ENCODE measurements around the gene B9D1. TPM values are rescaled to one million over a fixed set of nuclear protein-coding genes. Genes with fewer than 3 reads are reported as not detected.

B9D1 gene
- total and polyA plus RNA-seq, 9 of the 15 experiments (the other 6 are each of a cell fraction or from before 2014, with no cell fraction given): 8.9 to 28.0 (median 17.9) TPM

- WGBS (ENCODE audit: insufficient coverage, low coverage, missing lambda C conversion rate): 40% methylated on average over 7 of the region's 7 CpGs
These were observed 8.0 kb upstream of the B9D1 start for GRCh38 chr17:19370493-19370960.

GRCh38 chr17:19369846-19370492 is 7.4 kb upstream of the B9D1 start:
- Histone ChIP-seq H3K36me3 (ENCODE audit: control insufficient read depth, insufficient read depth, low read length) (no peaks in the 10 kb centered on the region), H3K27ac (ENCODE audit: extremely low read depth, low read depth, low read length) (no peak overlapping the region), H4K20me1 (replicated peaks; ENCODE audit: control insufficient read depth, insufficient read depth, low read length) (no peaks in the 10 kb centered on the region), H3K9me3 (replicated peaks; ENCODE audit: control insufficient read depth, insufficient read depth, low read depth, low read length) (no peaks in the 10 kb centered on the region), H3K4me1 (replicated peaks in 1 of 2; ENCODE audit: control insufficient read depth in 2 of 2, insufficient read depth in 2 of 2, low read length in 2 of 2) (peaks cover 0 to 9% of the 10 kb centered on the region in 2 experiments; a peak in 3 of 5 replicates), H3K9ac (ENCODE audit: insufficient read depth in 1 of 2, low read depth in 2 of 2, low read length in 2 of 2) (peak overlapping the region in 1 of 2 experiments; percentile 68; a peak in 2 of 4 replicates), H3K79me2 (ENCODE audit: control insufficient read depth, insufficient read depth, low read length) (no peaks in the 10 kb centered on the region), H3K9me1 (ENCODE audit: control insufficient read depth, insufficient read depth, low read length) (no peaks in the 10 kb centered on the region), H3K4me2 (ENCODE audit: insufficient read depth, low read length) (no peak overlapping the region), H3K27me3 (ENCODE audit: control insufficient read depth in 2 of 2, insufficient read depth in 2 of 2, low read length in 2 of 2) (no peaks in the 10 kb centered on the region), H2AFZ (ENCODE audit: low read depth, low read length) (no peak overlapping the region), H3K4me3 (no peak overlapping the region)
- ChIA-PET POLR2A (interaction anchor here (0.6 to 1.0 kb wide), 2 partner anchors 24 to 60 kb away, joined by 3 to 6 read pairs; no protein-coding TSS in a partner anchor), CTCF (ENCODE audit: low intra/inter-chr PET ratio) (no interaction called here)
- ATAC-seq (no peak), FAIRE-seq (no peak), DNase-seq (ENCODE audit: extremely low read depth in 1 of 4, low spot score in 3 of 4) (no peak)
- intact Hi-C loops (cut with micrococcal nuclease): no loop called here
- BruUV-seq (replicated peaks): no TSS peak
- no peak for TF ChIP-seq EHMT2 (IDR thresholded peaks at IDR 0.05)
- no peak for TF ChIP-seq CBX8 (IDR thresholded peaks at IDR 0.05; ENCODE audit: borderline replicate concordance, extremely low read depth, low read depth, low read length, poor library complexity, severe bottlenecking)
- TF ChIP-seq U2AF1 (optimal IDR thresholded peaks at IDR 0.05; ENCODE audit: low read depth, low read length): no peak
- no peak for TF ChIP-seq CBX2 (IDR thresholded peaks at IDR 0.05; ENCODE audit: insufficient read depth, low read length, poor library complexity, severe bottlenecking)
- no peak for TF ChIP-seq HMG20B (CRISPR knock-in tag; IDR thresholded peaks at IDR 0.05)
- no peak for TF ChIP-seq ZNF830 (CRISPR knock-in tag; IDR thresholded peaks at IDR 0.05)
- no peak for TF ChIP-seq KDM1A (IDR thresholded peaks at IDR 0.05)
- no peak for TF ChIP-seq TFAM (CRISPR knock-in tag; conservative IDR thresholded peaks at IDR 0.05)
- TF ChIP-seq PHTF2 (CRISPR knock-in tag; IDR thresholded peaks at IDR 0.05): no peak
- TF ChIP-seq ZNF436 (CRISPR knock-in tag; IDR thresholded peaks at IDR 0.05): no peak
- no peak for TF ChIP-seq ZBTB34 (CRISPR knock-in tag; IDR thresholded peaks at IDR 0.05)
- no peak for TF ChIP-seq ARNT (IDR thresholded peaks at IDR 0.05)
- in situ Hi-C loops (cut with MboI): loop anchor here (10.0 kb wide), 1 partner anchor 395 kb away; no protein-coding TSS in a partner anchor
- WGBS (ENCODE audit: insufficient coverage, low coverage, missing lambda C conversion rate): 46% methylated on average over 12 of the region's 12 CpGs

More at GRCh38 chr17:19370493-19370960, 8.0 kb upstream of the B9D1 start:
- Histone ChIP-seq H2AFZ (ENCODE audit: low read depth, low read length) (no peak overlapping the region), H3K9me1 (ENCODE audit: control insufficient read depth, insufficient read depth, low read length) (no peaks in the 10 kb centered on the region), H3K4me3 (no peak overlapping the region), H3K27me3 (ENCODE audit: control insufficient read depth in 2 of 2, insufficient read depth in 2 of 2, low read length in 2 of 2) (no peaks in the 10 kb centered on the region), H3K9ac (ENCODE audit: insufficient read depth in 1 of 2, low read depth in 2 of 2, low read length in 2 of 2) (peak overlapping the region in 1 of 2 experiments; percentile 68; a peak in 2 of 4 replicates), H3K4me1 (replicated peaks in 1 of 2; ENCODE audit: control insufficient read depth in 2 of 2, insufficient read depth in 2 of 2, low read length in 2 of 2) (peaks cover 0 to 5% of the 10 kb centered on the region in 2 experiments; a peak in 3 of 5 replicates), H3K9me3 (replicated peaks; ENCODE audit: control insufficient read depth, insufficient read depth, low read depth, low read length) (no peaks in the 10 kb centered on the region), H3K36me3 (ENCODE audit: control insufficient read depth, insufficient read depth, low read length) (no peaks in the 10 kb centered on the region), H3K4me2 (ENCODE audit: insufficient read depth, low read length) (no peak overlapping the region), H3K79me2 (ENCODE audit: control insufficient read depth, insufficient read depth, low read length) (no peaks in the 10 kb centered on the region), H4K20me1 (replicated peaks; ENCODE audit: control insufficient read depth, insufficient read depth, low read length) (no peaks in the 10 kb centered on the region), H3K27ac (ENCODE audit: extremely low read depth, low read depth, low read length) (no peak overlapping the region)
- peak; percentile 25; the same call in 1 of the 3 replicates for ATAC-seq
- ChIA-PET CTCF (ENCODE audit: low intra/inter-chr PET ratio) (no interaction called here), POLR2A (interaction anchor here (0.6 to 1.0 kb wide), 2 partner anchors 23 to 60 kb away, joined by 3 to 6 read pairs; no protein-coding TSS in a partner anchor)
- no peak for FAIRE-seq
- DNase-seq (ENCODE audit: extremely low read depth in 1 of 4, low spot score in 3 of 4): no peak
- BruUV-seq (replicated peaks): no TSS peak
- in situ Hi-C loops (cut with MboI): no loop called here
- TF ChIP-seq POU5F1 (IDR thresholded peaks at IDR 0.05; ENCODE audit: borderline replicate concordance, low read depth, low read length, partially characterized antibody): no peak
- TF ChIP-seq POLR2G (IDR thresholded peaks at IDR 0.05; ENCODE audit: low read depth, low read length): 0 out of 2 replicates have a peak, but pooled peaks have one; percentile 22
- intact Hi-C loops (cut with micrococcal nuclease): no loop called here

All from K562 (cell line).